ENCODE results near the gene MAML2. TPM values are rescaled to one million over a fixed set of nuclear protein-coding genes. Genes with fewer than 3 reads are reported as not detected.

Gene MAML2
- total and polyA plus RNA-seq, 8 donors = 1.3 to 22.8 (median 12.1) TPM

DNA sequence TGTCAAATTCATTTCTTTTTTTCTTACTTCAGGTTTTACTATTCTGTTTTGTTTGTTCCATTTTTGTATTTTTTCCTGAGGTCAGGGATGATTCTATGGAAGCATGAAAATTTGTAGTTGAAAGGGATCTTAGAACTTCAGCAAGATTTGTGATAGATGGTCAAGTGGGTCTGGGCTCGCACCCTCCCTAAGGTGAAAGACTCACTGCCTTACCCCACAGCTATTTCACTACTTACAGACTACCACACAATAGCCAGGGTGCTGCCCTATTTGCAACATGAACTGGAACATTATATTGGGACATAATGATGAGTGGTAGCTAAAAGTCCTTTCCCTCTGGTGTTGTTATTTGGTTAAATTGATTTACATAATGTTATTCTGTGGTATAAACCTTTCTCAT lies 62.6 kb downstream of the MAML2 start:
- 88 to 100% (median 94%) methylated on average over 1 of the region's 1 CpG for WGBS, 5 donors
- no peak for DNase-seq
- Histone ChIP-seq H3K4me3 (no peak overlapping the region), H3K36me3 (no peaks in the 10 kb centered on the region), H3K9me3 (no peaks in the 10 kb centered on the region), H3K27ac (no peak overlapping the region), H3K27me3 (no peaks in the 10 kb centered on the region), H3K4me1 (peaks cover 0 to 37% (median 19%) of the 10 kb centered on the region in 4 donors)
- intact Hi-C loops (cut with DNase I; ENCODE audit: low total_unique reads) = no loop called here
- TF ChIP-seq EP300 (IDR thresholded peaks at IDR 0.05) (no peak), POLR2AphosphoS5 (IDR thresholded peaks at IDR 0.05) (no peak), POLR2A (IDR thresholded peaks at IDR 0.05) (no peak)
- TF ChIP-seq, protein P1, sequence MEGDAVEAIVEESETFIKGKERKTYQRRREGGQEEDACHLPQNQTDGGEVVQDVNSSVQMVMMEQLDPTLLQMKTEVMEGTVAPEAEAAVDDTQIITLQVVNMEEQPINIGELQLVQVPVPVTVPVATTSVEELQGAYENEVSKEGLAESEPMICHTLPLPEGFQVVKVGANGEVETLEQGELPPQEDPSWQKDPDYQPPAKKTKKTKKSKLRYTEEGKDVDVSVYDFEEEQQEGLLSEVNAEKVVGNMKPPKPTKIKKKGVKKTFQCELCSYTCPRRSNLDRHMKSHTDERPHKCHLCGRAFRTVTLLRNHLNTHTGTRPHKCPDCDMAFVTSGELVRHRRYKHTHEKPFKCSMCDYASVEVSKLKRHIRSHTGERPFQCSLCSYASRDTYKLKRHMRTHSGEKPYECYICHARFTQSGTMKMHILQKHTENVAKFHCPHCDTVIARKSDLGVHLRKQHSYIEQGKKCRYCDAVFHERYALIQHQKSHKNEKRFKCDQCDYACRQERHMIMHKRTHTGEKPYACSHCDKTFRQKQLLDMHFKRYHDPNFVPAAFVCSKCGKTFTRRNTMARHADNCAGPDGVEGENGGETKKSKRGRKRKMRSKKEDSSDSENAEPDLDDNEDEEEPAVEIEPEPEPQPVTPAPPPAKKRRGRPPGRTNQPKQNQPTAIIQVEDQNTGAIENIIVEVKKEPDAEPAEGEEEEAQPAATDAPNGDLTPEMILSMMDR (IDR thresholded peaks at IDR 0.05) = no peak

DNA sequence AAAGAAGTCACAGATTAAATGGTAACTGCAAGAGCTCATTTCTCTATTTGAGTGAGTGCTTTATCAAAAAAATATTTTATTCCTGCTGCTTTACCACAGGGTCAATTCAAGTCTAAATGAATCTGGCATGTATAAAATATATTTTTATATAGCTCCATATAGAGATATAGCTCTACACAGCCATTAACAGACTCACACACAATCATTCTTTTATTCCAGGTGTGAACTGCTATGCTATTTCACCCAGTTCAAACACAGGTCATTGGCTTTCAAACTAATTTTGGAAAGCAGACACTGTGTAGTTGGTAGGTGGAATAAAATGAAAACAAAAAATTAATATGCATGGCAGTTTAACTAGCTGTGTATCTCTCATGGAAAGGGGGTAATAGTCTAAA lies 63.1 kb downstream of the MAML2 start:
- DNase-seq = no peak
- Histone ChIP-seq H3K27ac (no peak overlapping the region), H3K4me1 (peaks cover 0 to 37% (median 19%) of the 10 kb centered on the region in 4 donors), H3K9me3 (no peaks in the 10 kb centered on the region), H3K36me3 (no peaks in the 10 kb centered on the region), H3K27me3 (no peaks in the 10 kb centered on the region), H3K4me3 (no peak overlapping the region)
- intact Hi-C loops (cut with DNase I; ENCODE audit: low total_unique reads) = no loop called here
- TF ChIP-seq POLR2AphosphoS5 (IDR thresholded peaks at IDR 0.05) = no peak
- TF ChIP-seq EP300 (IDR thresholded peaks at IDR 0.05) = no peak
- no peak for TF ChIP-seq POLR2A (IDR thresholded peaks at IDR 0.05)
- TF ChIP-seq, protein P1 (IDR thresholded peaks at IDR 0.05) = no peak

DNA sequence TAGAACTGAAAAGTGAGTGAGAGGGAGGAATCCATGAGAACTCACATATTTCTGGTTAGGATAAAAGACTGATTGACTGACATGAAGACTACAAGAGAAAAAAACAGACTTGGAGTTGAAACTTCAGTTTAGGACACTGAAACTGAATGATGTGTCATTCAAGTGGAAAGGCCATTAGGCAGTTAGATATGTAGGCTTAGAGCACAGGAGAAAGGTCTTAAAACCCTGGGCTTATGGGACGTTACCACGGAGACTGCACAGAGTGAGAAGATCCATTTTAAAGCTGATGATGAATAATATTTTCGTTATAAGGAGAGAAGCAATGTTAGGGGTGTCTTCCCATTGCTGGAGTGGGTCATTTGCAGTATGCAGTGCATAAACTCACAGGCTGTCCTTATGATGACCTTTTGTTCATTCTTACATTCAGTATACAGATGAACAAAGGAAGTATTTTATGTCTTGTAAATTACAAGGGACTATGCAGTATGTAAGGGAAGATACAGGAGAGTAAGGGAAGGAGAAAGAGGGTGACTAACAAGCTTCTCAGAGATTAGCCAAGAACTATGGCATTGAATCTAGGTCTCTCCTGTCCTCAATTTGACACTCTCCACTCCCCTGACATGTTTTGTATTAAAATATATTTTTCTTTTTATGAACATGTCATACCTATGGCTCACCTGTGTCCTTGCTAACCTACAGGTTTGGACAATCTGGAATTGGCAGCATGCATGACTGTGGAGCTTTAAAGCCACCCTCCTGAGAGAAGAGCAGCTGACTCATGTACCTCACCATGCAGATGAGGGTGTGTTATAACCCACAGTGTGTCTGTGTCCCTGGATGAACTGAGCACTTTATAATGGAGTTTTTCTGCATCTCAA lies 63.7 kb downstream of the MAML2 start:
- H3K27me3 ChIP-seq = no peaks in the 10 kb centered on the region
- no peak overlapping the region for H3K4me3 ChIP-seq
- DNase-seq = no peak
- intact Hi-C loops (cut with DNase I; ENCODE audit: low total_unique reads) = no loop called here
- H3K36me3 ChIP-seq = no peaks in the 10 kb centered on the region
- 76 to 83% (median 78%) methylated on average over 3 of the region's 3 CpGs for WGBS, 5 donors
- TF ChIP-seq POLR2A (IDR thresholded peaks at IDR 0.05) = no peak
- H3K4me1 ChIP-seq = peaks cover 0 to 37% (median 19%) of the 10 kb centered on the region in 4 donors
- no peak overlapping the region for H3K27ac ChIP-seq
- H3K9me3 ChIP-seq = no peaks in the 10 kb centered on the region

DNA sequence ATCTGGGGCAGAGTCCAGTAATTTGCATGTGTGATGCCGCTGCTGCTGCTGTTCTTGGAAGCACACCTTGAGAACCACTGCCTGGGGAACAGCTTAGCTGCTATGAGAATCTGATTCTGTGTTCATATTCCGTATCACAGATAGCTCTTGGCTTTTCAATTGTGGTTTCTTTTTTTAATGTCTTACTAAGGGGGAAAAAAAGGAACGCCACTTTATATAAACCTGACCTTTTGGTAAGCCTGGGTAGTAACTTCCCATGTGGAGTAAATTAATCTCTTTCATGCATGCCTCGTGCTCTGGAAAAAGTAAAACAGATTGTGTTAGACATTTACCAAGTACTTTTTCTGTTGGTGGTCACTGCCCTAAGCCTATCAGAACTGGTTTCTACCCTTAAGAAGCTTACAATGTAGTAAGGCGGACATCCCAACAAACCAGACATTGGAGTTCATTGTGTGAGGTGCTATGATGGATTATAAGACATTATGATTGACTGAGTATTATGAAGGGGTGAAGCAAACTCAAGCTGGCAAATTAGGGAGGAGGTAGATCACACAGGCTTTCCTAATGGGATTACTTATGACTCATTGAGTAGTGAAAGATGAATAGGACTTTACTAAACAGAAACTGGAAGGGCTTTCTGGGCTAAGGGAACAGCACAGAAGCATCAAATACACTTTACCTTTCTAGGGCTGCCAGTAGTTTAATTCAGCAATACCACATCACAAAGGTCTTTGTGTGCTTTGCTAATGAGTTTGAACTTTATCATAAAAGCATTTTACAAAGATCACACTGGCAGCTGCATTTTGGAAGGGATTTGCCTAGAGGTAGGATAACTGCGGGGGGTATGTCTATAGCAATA lies 64.7 kb downstream of the MAML2 start:
- no peak for TF ChIP-seq POLR2A (IDR thresholded peaks at IDR 0.05)
- no peak for TF ChIP-seq EP300 (IDR thresholded peaks at IDR 0.05)
- TF ChIP-seq POLR2AphosphoS5 (IDR thresholded peaks at IDR 0.05) = no peak
- TF ChIP-seq, protein P1 (IDR thresholded peaks at IDR 0.05) = no peak
- Histone ChIP-seq H3K27me3 (no peaks in the 10 kb centered on the region), H3K27ac (peak overlapping the region in 2 of 5 donors; percentile 3 to 35), H3K4me1 (peaks cover 0 to 40% (median 22%) of the 10 kb centered on the region in 4 donors), H3K9me3 (no peaks in the 10 kb centered on the region), H3K36me3 (no peaks in the 10 kb centered on the region), H3K4me3 (no peak overlapping the region)
- intact Hi-C loops (cut with DNase I; ENCODE audit: low total_unique reads) = no loop called here
- WGBS, 5 donors = 31 to 56% (median 39%) methylated on average over 6 of the region's 6 CpGs
- peak in 1 of 2 donors; percentile 34 for DNase-seq

All from stomach (tissue), 9 donors.